ENCODE results near the gene IGFBP1.

DNA sequence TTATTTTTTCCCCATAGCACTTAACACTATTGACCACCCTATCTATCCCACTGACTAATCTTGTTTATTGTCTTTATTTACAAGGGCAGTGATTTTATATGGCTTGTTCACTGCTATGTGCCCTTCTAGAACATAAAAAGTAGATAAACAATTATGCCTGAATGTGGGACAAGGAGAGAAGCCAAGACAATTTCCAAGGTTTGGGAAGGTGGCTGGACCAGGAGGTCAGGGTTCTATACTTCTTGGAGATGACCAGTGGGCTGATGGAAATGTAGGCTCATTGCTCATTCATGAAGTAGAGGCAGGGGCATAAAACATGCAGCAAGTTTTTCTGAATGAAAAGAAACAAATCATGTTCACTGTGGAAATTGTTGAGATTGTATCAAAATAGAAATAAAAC lies 21.3 kb downstream of the IGFBP1 start:
- TF ChIP-seq, protein P1, sequence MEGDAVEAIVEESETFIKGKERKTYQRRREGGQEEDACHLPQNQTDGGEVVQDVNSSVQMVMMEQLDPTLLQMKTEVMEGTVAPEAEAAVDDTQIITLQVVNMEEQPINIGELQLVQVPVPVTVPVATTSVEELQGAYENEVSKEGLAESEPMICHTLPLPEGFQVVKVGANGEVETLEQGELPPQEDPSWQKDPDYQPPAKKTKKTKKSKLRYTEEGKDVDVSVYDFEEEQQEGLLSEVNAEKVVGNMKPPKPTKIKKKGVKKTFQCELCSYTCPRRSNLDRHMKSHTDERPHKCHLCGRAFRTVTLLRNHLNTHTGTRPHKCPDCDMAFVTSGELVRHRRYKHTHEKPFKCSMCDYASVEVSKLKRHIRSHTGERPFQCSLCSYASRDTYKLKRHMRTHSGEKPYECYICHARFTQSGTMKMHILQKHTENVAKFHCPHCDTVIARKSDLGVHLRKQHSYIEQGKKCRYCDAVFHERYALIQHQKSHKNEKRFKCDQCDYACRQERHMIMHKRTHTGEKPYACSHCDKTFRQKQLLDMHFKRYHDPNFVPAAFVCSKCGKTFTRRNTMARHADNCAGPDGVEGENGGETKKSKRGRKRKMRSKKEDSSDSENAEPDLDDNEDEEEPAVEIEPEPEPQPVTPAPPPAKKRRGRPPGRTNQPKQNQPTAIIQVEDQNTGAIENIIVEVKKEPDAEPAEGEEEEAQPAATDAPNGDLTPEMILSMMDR (IDR thresholded peaks at IDR 0.05), result no peak
- TF ChIP-seq POLR2AphosphoS5 (IDR thresholded peaks at IDR 0.05) (no peak), POLR2A (IDR thresholded peaks at IDR 0.05) (no peak)

Measured in prostate gland (tissue), 2 donors.